GM19397 (cell line): Measurements from ENCODE around the gene SOCS4.
A peak's percentile ranks its signal among the peaks of the same experiment; 100 is the strongest.
"Not testable (repeated sequence)": the region's sequence is repeated elsewhere in the genome, so short reads cannot be mapped to it uniquely, and the experiment has no call there.

Source experiments
- ATAC-seq: cut with Tn5 transposase; IDR thresholded peaks from one replicate; pipeline ENCODE4 v1.9.1; 2021; ENCODE audit warnings: mild to moderate bottlenecking, moderate library complexity; ENCODE audit not compliant: unreplicated experiment

The SOCS4 gene

DNA sequence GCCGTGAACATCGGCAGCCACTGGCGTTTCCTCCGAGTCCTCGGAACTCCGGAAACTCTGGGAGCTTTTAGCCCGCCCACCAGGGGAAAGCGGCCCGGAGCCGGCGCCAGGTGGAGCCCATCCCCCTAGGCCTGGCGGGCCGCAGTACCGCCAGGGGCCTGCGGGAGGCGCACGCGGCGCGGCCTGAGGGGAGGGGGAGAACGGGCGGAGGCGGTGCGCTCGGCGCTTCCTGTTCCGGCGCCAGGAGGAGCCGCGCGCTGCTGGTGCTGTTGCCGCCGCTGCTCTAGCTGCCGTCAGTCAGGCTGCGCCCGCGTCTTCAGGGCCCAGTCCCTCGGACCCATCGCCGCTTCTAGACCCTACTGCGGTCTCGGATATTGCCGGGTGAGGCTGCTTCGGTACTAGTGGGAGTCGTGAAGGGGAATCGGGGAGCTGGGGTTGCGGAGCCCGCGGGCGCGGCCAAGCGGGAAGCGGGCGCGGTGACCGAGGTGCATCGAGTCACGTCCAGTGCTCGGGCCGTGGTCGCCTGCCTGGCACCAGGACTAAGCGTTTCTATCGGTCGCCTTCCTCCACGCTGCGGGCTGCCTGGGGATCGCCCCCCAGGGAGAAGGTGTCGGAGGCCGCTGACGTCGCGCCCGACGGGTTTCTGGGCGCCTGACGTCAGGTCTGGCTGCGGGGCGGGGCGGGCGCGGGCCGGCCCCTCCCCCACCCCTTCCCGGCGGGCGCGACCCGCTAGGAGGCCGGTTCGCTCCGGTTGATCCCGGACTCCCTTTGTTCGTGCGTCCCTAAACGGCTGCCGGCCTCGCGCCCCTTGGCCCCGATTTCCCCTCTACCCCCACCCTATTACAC is 24.6 kb downstream of the SOCS4 start, which contains the start of gene MAPK1IP1L:
TSS of gene MAPK1IP1L (plus strand) at position 225 of the 846 bp plus-strand sequence. CDS start 10,037 bp downstream, outside the sequence.
- ATAC-seq: peak; percentile 90

DNA sequence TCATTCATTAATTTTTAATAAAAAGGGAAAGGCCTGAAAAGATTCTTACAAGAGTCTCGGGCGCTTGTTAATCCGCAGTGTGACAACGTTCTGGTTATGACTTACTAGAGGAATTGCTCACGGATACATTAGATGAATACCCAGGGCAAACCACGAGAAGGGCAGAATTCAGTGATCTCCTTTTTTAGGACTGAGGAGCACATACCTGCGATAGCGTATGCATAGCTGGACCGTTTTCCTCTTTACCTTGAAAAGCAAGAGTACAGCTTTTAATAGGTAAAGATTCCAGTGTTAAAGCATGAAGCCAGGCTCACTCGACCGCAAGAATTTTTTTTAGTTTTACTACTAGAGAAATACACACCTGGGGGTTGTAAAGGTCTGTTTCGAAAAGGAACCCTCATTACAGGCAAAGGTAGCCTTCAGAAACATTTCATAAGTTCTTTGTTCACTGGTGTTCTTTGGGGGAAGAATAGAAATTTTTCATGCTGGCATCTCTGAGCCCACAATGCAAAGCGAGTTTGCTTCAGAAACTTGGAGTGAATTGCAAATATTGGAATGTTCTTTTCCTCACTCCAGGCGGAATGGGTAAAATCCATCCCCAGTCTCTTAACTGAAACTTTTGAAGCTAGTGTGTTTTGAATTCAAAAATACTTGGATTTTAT is 25.4 kb downstream of the SOCS4 start:
- ATAC-seq: no peak

DNA sequence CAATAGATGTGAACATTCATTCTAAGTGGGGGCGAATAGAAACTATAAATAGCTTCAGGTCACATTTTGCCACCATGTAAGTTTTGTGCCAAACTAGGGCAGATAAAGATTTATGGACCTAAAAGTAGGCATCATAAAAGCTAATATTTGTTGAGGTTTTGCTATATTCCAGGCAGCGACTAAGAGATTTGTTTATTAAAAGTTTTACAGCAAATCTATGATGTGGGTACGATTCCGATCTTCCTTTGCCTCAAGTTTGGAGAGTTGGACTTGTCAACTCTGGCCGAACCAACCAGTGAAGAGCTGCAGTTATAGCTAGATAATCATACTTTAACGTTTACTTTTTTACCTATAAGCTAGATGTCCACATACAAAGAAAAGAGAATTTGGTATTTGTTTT is 26.0 kb downstream of the SOCS4 start:
- no peak for ATAC-seq

DNA sequence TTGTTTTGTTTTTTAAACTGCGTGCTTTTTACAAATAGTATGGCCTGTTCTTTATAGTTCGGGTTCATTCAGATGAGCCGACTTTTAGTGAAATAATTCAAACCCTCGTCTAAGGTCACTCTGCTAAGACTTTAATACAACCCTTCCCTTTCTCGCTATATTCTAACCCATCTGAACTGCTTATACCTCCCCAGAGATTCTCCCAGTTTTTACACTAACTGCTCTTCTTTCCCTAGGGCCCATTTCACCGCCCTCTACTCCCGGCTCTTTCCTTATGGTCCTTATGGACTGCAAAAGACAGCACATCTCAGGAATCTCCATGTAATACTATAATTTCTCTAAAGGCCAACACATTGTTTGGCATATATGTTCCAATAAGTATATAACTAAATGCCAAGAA is 26.5 kb downstream of the SOCS4 start:
- ATAC-seq: no peak

DNA sequence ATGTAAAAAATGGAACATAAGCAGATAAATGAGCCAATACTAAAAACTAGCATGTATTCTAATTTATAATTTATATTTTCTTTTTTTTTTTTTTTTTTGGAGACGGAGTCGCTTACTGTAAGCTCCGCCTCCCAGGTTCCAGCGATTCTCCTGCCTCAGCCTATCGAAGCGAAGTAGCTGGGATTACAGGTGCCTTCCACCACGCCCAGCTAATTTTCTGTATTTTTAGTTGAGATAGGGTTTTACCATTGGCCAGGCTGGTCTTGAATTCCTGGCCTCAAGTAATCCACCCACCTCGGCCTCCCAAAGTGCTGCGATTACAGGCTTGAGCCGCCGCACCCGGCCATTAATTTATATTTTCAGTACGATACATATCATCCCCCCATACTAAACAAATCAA is 27.1 kb downstream of the SOCS4 start:
- ATAC-seq: no peak

DNA sequence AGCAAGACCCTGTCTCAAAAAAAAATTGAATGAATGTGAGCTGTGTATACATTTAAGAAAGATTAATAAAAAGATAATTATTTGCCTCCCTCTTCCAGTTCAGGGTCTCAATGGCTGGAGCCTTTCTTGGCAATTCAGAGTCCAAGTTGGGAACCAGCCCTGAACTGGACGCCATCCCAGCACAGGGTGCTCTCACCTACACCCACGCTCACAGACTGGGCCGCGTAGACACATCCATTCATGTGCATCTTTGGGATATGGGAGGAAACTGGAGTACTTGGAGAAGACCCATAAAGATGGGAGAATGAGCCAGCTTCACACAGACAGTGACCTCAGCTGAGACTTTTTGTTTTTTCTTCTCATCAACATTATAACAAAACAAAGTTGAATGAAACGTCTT is 30.9 kb downstream of the SOCS4 start:
- ATAC-seq: no peak

DNA sequence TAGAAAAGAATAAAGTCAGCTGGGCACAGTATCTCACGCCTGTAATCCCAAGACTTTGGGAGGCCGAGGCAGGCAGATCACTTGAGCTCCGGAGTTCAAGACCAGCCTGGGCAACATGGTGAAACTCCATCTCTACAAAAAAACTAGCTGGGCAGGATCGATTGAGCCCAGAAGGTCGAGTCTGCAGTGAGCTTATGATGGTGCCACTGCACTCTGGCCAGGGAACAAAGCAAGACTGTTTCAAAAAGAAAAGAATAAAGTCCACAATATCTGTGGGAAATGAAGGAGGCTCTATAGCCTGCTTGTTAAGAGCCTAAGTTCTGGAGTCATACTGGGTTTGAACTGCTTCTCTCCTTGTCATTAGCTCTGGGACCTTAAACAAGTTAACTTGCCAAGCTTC is 32.3 kb downstream of the SOCS4 start:
- no peak for ATAC-seq

DNA sequence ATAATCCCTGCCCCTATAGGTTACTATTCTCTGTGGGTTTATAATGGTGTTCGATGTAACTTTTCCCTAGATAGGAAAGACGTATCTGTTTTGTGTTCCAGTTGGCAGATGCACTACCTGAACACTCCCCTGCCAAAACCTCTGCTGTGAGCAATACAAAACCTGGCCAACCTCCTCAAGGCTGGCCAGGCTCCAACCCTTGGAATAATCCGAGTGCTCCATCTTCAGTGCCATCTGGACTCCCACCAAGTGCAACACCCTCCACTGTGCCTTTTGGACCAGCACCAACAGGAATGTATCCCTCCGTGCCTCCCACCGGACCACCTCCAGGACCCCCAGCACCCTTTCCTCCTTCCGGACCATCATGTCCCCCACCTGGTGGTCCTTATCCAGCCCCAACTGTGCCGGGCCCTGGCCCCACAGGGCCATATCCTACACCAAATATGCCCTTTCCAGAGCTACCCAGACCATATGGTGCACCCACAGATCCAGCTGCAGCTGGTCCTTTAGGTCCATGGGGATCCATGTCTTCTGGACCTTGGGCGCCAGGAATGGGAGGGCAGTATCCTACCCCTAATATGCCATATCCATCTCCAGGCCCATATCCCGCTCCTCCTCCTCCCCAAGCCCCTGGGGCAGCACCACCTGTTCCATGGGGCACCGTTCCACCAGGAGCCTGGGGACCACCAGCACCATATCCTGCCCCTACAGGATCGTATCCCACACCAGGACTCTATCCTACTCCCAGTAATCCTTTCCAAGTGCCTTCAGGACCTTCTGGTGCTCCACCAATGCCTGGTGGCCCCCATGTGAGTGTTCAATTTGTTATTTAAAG is 35.7 kb downstream of the SOCS4 start:
- ATAC-seq: no peak

DNA sequence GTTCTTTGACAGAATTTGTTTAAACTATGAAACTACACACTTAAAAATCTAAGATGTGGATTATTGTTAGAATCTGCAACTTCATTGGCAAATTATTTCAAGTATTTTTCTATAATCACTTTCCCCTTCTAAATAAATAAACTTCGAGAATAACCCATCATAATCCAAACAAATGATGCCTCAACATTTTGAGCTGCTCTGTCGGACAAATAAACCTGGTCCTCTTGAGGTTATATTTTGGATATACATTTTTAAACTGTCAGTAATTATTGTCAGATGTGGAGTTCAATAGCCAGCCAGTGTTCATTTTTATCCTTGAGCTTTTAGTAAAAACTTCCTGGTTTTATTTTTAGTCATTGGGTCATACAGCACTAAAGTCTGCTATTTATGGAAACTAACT is 37.9 kb downstream of the SOCS4 start:
- not testable (repeated sequence) for ATAC-seq

DNA sequence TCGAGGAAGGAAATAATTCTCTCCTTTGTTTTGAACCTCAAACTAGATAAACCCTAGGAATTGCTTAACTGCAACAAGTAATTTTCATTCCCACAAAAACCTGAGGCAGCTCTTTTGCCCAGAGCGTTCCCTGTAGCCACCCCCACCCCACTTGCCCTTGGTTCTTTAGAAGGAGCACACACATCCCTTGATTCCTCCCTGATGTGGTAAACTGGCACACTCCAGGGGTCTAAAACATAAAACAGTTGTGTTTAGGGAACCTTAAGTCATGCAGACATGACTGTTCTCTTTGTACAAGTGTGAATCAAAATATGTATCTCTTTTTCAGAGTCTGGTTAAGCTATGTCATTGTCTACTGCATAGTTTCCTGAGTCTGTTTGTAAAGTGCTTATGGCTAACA is 38.4 kb downstream of the SOCS4 start:
- no peak for ATAC-seq

DNA sequence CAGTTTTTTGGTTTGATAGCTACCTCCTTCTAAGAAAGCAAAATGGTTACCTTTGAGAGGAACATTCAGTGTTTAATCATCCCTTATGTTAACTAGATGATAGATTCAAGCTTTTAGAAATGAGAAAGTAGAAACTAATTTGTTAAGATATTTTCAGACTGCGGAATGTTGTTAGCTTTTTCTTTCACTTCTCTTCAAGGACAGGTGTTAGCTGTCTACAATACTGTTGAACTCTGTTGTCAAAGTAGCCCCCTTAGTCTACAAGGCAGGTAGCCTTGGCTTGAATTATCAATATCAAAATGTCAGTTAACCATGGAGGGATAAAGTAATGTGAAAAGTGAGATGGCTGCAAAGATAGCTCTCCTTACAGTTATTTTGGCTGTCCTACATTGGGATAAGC is 39.2 kb downstream of the SOCS4 start:
- ATAC-seq: no peak

DNA sequence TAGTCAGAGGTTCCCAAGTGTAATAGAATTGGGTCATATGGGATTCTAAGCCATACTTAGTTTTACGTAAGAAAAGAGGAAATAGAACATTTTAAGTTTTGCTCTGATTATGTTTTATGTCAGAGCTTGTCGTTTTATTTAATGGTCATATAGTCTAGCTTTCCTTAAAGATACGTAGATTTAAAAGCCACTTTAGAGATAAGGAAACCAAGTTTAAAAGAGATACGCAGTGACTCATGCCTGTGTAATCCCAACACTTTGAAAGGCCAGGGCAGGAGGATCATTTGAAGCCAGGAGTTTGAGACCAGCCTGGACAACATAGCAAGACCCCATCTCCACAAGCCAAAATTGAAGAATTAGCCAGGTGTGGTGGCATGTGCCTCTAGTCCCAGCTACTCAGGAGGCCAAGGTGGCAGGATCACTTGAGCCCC is 44.0 kb downstream of the SOCS4 start:
- ATAC-seq: no peak

DNA sequence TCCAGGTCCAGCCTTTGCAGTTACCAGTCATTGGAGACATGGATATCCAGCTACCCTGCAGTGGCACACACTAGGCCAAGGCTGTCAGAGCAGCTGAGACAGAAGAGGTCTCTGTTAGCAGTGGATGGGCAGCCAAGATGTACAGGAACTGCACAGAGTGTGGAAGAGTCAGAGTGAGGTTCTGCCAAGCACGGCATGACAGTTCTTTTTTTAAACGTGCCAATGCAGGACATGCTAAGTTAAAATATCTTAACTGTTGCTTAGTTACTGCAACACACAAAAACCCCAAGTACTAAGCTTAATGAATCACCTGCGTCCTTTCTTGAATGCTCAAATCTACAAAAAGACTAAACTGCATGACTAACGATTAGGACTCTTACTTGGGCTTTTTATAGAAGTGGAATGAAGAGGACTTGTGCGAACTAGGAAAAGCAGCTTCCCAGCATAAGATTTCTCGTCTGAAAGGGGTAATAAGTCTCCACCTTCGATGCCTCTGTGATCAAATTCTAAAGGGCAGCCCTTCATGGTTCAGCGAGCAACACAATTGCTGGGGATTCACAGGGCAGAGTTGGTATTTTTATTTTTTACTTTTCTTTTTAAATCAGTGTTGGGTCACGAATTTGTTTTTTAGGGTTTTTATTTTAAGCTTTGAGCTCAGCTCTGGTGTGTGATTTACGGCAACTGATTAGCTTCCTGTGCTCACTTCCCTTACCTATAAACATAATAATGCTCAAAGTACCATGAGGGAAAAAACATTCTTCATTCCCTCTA is 45.0 kb downstream of the SOCS4 start:
- peak; percentile 50 for ATAC-seq

DNA sequence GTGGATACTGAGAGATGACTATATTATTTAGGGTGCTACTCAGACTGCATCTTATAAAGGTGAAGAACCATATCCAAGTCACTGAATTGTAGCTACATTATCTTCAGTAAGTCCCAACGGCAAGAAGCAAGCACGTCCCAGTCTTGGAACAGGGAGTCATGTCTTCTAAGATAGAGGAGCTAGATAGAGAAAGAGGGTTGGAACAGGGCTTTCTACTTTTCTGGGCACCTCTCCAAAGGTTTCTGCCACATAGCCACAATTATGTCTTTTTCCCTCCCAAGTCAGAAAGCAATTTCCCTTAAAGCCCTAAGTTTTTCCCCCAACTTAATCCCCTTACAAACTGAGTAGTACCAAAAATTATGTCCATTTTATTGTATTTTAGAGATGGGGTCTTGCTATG is 46.8 kb downstream of the SOCS4 start:
- no peak for ATAC-seq

DNA sequence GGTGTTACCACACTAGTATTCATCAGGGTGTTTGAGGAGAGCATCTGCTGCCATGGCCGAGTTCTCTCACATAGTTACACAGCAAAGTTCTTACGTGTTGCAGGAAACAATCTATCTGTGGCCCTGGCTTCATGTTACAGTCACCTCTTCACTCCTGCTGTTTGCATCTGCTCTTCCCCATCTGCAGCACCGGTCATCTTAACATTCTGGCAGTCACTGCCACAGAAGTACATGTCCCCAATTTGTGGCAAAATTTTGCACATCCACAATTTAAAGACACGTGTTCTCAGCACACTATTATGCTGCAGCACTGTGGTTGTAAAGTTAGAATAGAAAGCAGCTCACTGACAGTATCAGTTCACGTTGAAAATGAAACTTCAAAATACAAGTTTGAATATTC is 47.6 kb downstream of the SOCS4 start:
- ATAC-seq: peak; percentile 41

DNA sequence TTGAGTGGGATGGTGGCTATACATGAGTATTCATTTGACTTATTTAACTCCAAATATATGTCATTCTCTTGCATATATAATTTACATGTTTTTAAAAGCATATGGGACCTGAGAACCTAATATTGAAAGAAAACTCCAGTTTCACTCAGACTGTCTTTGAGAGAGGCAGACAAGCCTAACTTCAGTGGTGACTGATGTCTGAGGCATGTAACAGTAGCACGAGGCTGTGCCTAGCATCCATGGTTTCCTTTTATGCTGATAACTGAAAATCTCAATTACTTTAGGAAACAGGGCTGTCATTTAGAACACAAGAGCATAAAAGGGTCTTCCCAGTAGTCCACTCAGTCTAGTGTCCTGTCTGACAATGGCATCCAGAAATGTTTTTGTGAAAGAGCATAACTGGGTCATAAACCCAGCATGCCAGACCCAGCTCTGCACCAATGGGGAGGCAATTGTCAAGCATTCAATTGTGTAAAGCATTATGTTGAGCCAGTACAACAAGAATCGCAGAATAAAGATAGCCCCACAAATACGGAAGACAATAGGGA is 48.7 kb downstream of the SOCS4 start:
- ATAC-seq: no peak

DNA sequence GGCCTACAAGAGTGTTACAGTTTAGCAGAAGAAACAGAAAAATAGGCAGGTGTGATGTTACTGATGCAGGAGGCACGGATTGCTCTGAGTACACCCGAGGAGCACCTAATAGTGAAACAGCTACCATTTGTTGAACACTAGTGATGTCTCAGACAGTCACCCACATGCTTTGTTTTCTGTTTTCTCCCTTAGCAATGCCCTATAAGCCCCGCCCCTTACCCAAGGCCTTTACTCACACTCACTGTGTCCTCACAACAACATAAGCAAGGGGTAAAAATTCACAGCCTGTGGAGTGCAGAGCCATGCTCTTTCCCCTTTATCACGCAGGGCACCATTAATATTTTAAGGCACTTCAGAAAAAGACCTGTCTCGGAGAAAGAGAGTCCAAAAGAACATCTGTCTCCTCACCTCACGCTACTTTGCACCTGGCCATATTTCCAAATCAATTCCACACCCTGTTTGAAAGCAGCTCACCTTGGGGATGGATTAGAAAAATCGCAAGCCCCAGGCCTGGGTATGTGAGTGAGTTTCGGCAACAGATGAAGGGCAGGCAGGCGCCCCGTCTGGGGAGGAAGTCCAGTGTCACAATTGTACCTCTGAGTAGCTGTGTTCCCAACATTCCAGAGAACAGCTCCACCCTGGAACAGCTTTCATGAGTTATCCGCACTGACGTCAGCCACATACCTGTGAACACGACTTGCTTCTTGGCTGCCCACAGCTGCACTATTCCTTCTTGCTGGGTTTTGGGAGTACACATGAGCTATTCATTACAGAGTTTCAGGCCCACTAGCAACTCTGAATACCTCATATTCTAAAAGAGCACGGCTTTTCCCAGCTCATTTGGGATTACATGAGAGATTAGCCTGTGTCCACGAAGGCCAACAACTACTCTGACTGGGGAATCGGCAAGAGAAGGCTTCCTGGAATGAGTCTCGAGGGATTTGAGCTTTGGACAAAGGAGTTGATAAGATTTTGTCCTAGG is 50.4 kb downstream of the SOCS4 start:
- no peak for ATAC-seq

DNA sequence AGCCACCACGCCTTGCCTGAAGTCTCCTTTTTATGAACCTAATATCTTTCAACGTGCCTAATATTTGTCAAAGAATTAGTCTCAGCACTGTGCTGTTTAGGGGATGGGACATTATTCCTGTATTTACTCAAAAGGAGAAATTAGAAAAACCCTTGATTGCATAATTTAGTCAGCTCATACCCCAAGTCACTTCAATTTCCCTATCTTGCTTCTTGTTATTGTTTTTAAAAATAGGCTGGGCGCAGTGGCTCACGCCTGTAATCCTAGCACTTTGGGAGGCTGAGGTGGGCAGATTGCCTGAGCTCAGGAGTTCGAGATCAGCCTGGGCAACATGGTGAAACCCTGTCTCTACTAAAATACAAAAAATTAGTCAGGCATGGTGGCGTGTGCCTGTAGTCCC is 52.9 kb downstream of the SOCS4 start:
- not testable (repeated sequence) for ATAC-seq

DNA sequence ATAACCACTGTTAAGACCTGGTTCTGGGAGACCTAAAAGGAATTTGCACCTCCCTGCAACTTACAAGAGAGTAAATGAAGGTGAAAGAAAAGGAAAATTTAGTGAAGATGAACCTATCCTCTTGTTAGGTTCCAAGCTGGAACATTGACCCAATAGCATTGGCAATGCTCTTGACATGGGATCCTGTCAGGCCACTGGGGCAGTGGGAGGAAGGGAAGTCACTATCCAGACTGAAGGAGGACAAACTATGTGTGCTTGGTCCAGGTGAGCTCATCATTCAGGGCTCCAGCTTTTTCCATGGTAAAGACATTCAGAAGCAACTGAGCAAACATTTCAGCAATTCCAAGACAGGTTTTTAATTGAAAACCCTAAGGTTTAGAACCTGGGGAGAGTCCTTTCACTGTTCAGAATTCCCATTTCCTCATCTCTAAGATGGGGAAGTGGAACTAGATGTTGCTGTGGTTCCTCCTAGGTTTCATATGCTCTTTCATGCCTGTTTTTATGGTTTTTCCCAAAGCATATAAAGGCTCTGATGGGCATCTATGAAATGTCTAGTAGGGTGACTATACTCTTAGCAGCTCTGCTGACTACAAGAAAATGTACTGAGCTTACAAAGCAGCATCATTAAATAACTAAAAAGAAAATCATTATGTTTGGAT is 57.5 kb downstream of the SOCS4 start:
- no peak for ATAC-seq
